ENCODE data around the gene PRRG4.
"Not testable (repeated sequence)": the region's sequence is repeated elsewhere in the genome, so short reads cannot be mapped to it uniquely, and the experiment has no call there.

Gene PRRG4

GRCh38 chr11:32829680-32830412, at the start of gene PRRG4:
Gene PRRG4 (plus strand): TSS chr11:32829927. CDS start chr11:32830530, 603 bp downstream.
- in situ Hi-C loops (cut with MboI; ENCODE audit: low sequenced_read_pairs, unreplicated experiment): no loop called here
- peak; percentile 84 for DNase-seq (ENCODE audit: low spot score)
- no peak for TF ChIP-seq CTCF (IDR thresholded peaks at IDR 0.05; ENCODE audit: borderline replicate concordance, control extremely low read depth, extremely low read depth, insufficient read depth, missing control alignments)

- DNase-seq (ENCODE audit: low spot score); in situ Hi-C loops (cut with MboI; ENCODE audit: low sequenced_read_pairs, unreplicated experiment): not testable (repeated sequence)
These were observed 48.9 kb upstream of the PRRG4 start for GRCh38 chr11:32780839-32781238.

- DNase-seq (ENCODE audit: low spot score): no peak
- in situ Hi-C loops (cut with MboI; ENCODE audit: low sequenced_read_pairs, unreplicated experiment): no loop called here
- no peak for TF ChIP-seq CTCF (IDR thresholded peaks at IDR 0.05; ENCODE audit: borderline replicate concordance, control extremely low read depth, extremely low read depth, insufficient read depth, missing control alignments)
These were observed 48.0 kb upstream of the PRRG4 start for GRCh38 chr11:32781721-32782120.

GRCh38 chr11:32785262-32785661, 44.5 kb upstream of the PRRG4 start:
- no peak for DNase-seq (ENCODE audit: low spot score)
- in situ Hi-C loops (cut with MboI; ENCODE audit: low sequenced_read_pairs, unreplicated experiment): no loop called here
- TF ChIP-seq CTCF (IDR thresholded peaks at IDR 0.05; ENCODE audit: borderline replicate concordance, control extremely low read depth, extremely low read depth, insufficient read depth, missing control alignments): no peak

GRCh38 chr11:32786811-32787210, 42.9 kb upstream of the PRRG4 start:
- DNase-seq (ENCODE audit: low spot score): no peak
- no peak for TF ChIP-seq CTCF (IDR thresholded peaks at IDR 0.05; ENCODE audit: borderline replicate concordance, control extremely low read depth, extremely low read depth, insufficient read depth, missing control alignments)
- in situ Hi-C loops (cut with MboI; ENCODE audit: low sequenced_read_pairs, unreplicated experiment): no loop called here

- in situ Hi-C loops (cut with MboI; ENCODE audit: low sequenced_read_pairs, unreplicated experiment): no loop called here
- DNase-seq (ENCODE audit: low spot score): no peak
- TF ChIP-seq CTCF (IDR thresholded peaks at IDR 0.05; ENCODE audit: borderline replicate concordance, control extremely low read depth, extremely low read depth, insufficient read depth, missing control alignments): no peak
These were observed 38.8 kb upstream of the PRRG4 start for GRCh38 chr11:32790916-32791315.

GRCh38 chr11:32792111-32792947, 37.4 kb upstream of the PRRG4 start:
- in situ Hi-C loops (cut with MboI; ENCODE audit: low sequenced_read_pairs, unreplicated experiment): no loop called here
- no peak for DNase-seq (ENCODE audit: low spot score)
- no peak for TF ChIP-seq CTCF (IDR thresholded peaks at IDR 0.05; ENCODE audit: borderline replicate concordance, control extremely low read depth, extremely low read depth, insufficient read depth, missing control alignments)

Data from GM13976 (cell line).